Stimulated activated CD8-positive, alpha-beta memory T cell treated with anti-CD3 and anti-CD28 coated beads, Interleukin-2, amount 100 ng/mL, for 1 hour (primary cell): ENCODE results near the gene DOK7.
"Not testable (repeated sequence)": the region's sequence is repeated elsewhere in the genome, so short reads cannot be mapped to it uniquely, and the experiment has no call there.

ENCODE experiments used
- DNase-seq, 2 donors: peaks; one replicate each; pipeline ENCODE4 v3.0.0-alpha.2; 2020; ENCODE audit warnings: low read depth in 2 of 2

Gene DOK7

DNA sequence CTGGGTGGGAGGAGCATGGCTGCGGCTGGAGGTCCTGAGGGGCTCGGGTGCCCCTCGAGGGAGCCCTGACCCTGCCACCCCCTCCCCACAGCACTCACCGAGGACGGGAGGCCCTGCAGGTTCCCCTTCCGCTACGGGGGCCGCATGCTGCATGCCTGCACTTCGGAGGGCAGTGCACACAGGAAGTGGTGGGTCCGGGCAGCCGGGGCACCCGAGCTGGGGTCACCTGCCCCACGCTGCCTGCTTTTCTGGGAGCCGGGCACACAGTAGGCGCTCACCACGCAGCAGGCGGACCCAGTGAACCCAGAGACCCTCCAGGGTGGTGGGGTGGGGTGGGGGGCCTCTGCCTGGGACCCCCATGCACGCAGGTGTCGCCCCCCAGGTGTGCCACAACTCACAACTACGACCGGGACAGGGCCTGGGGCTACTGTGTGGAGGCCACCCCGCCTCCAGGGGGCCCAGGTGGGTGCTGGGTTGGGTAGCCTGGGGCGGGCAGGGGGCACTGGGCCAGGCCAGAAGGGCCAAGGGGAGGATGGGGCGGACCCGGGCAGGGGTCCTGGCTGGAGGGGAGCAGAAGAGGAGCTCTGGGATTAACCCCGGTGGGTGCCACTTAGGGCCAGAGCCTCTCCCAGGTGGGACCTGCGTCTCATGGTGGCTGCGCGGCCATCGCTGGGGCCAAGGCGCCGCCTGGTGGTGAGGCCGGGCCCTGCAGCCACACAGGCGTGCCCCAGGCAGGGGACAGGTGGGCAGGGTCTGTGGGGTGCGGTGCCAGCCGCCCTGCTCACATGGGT lies 20.0 kb upstream of the DOK7 start:
- DNase-seq, result peak; percentile 37 to 39

DNA sequence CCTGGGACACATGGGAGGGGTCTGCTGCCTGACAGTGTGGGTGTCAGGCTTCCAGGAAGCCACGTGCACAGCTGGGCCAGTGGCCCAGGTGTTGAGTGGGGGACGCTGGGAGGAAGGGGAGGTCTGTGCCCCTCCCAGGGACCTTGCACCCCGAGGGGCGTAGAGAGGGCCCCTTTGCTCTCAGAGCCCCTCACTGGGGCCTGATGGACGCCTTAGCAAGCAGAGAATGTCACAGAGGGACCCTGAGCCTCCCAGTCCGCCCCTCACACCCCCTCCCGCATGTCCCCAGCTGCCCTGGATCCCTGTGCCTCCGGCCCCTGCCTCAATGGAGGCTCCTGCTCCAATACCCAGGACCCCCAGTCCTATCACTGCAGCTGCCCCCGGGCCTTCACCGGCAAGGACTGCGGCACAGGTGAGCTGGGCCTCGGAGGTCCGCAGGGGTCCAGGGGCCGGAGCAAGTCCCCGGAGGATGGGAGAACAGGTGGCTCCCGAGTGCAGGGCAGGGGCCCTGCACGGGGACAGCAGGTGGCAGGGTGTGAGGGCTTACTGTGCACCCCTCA lies 19.3 kb upstream of the DOK7 start:
- no peak for DNase-seq

GRCh38 chr4:3444351-3445110 lies 18.6 kb upstream of the DOK7 start:
- no peak for DNase-seq

DNA sequence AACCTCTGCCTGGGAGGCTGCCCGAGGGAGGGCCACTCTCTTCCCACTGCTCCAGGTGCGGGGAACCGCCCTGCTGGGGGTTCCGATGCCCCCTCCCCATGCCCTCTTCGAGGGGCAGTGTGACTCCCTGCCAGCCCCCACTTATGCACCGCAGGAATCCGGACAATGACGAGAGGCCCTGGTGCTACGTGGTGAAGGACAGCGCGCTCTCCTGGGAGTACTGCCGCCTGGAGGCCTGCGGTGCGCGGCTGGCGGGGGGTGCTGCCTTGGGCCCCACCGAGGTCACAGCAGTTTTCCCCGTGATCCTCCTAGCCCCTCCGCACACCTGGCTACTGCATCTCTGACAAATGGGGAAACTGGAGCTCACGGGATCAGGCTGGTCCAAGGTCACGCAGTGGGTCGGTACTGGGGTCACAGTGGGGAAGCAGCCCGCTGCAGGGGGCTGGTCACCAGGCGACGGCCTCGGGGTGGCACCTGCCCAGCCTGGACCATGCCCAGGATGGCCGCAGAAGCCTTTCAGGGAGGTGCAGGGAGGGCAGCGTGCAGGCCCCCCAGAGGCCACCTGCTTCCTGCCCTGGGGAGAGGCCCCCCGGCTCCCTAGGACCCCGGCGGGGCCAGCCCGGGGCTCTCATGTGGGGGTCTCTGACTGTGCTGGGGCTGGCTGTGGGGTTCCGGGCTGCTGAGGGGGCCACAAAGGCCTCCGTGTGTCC lies 17.8 kb upstream of the DOK7 start:
- DNase-seq, result no peak

- DNase-seq, result no peak
Measured at GRCh38 chr4:3445829-3446545, 17.1 kb upstream of the DOK7 start.

GRCh38 chr4:3446631-3447320 lies 16.3 kb upstream of the DOK7 start:
- no peak for DNase-seq

DNA sequence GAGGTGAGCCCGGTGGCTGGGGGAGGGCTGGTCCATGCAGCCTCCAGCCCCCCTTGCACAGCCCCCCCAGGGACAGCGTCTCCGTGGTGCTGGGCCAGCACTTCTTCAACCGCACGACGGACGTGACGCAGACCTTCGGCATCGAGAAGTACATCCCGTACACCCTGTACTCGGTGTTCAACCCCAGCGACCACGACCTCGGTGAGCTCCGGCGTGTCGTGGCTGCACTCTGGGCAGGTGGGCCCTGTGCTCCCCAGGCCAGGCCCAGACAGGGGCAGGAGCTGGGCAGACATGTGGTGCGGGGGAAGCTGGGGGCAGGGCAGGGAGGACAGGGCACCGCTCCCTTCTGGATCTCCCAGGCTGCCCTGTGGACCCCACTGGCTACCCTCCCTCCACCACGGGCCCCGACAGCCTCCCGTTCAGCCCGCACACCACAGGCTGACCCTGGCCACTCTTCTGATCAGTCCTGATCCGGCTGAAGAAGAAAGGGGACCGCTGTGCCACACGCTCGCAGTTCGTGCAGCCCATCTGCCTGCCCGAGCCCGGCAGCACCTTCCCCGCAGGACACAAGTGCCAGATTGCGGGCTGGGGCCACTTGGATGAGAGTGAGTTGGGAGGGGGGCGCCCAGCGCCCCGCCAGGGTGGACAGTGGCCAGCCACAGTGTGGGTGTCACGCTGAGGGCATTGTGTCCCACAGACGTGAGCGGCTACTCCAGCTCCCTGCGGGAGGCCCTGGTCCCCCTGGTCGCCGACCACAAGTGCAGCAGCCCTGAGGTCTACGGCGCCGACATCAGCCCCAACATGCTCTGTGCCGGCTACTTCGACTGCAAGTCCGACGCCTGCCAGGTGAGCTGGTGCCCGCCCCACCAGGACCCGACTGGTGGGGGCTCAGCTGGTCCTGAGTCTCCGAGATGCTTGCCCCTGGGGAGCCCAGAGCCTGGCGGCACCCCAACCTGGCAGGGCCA lies 15.4 kb upstream of the DOK7 start:
- no peak for DNase-seq

DNA sequence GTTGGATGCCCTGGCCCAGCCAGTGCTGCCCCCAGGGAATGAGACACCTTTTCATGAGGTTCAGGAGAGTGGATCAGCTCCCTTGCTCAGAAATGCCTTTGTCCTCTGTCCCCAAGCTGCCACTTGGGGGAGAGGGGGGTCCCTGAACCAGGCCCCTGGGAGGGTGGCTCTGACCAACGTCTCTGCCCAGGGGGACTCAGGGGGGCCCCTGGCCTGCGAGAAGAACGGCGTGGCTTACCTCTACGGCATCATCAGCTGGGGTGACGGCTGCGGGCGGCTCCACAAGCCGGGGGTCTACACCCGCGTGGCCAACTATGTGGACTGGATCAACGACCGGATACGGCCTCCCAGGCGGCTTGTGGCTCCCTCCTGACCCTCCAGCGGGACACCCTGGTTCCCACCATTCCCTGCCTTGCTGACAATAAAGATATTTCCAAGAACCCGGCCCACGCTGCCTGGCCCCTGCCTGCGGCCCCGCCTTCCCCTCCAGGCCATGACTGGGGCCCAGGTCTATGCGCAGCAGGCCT lies 14.0 kb upstream of the DOK7 start:
- no peak for DNase-seq

- no peak for DNase-seq
Measured at GRCh38 chr4:3449574-3450534, 13.3 kb upstream of the DOK7 start.

DNA sequence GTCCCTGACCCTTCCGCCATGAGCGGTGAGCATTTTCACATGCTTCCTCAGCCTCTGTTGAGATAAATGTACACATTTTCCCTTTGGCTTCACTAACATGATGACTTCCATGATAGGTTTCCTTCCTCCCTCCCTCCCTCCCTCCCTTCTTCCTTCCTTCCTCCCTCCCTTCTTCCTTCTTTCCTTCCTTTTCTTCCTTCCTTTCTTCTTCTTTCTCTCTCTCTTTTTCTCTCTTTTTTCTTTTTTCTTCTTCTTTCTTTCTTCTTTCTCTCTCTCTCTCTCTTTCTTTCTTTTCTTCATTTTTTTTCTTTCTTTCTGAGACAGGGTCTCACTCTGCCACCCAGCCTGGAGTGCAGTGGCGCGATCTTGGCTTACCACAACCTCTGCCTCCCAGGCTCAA lies 12.5 kb upstream of the DOK7 start:
- no peak for DNase-seq

DNA sequence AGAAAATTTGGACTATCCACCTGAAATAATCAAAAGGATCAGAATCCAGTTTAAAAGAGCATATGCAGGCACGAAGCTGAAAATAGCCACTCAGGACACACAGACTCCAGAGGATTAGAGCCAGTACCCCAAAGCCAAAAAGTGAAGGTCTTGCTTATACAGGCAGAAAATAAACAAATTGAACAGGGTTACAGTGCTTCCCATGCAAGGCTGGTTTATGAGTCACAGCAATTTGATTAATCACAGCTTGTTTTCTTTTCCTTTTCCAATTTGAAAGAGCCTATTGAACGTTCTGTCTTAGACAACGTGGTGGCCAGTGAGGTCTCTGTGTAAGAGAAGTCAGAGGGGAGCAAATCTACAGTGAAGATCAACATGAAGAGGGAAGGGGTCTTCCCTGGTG lies 11.2 kb upstream of the DOK7 start:
- no peak for DNase-seq

DNA sequence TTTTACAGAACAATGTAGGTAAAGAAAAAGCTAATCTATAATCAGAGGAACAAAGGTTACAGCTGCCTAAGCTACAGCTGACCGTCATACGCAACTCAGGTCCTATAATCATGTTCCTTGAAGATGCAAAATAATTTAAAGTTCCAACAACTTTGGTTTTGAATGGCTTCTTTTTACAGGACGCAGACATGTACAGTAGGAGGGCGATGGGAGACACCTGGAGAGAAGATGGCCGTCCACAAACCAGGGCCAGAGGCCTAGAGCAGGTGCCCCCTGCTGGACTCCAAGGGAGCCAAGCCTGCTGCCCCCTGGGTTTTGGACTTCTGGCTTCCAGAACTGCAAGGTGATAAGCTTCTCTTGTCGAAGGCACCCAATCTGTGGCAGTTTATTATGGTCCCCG lies 10.7 kb upstream of the DOK7 start:
- no peak for DNase-seq

GRCh38 chr4:3455596-3455995 lies 7.5 kb upstream of the DOK7 start:
- not testable (repeated sequence) for DNase-seq

- no peak for DNase-seq
Measured at GRCh38 chr4:3458371-3458770, 4.7 kb upstream of the DOK7 start.

GRCh38 chr4:3459156-3459555 lies 4.0 kb upstream of the DOK7 start:
- not testable (repeated sequence) for DNase-seq

DNA sequence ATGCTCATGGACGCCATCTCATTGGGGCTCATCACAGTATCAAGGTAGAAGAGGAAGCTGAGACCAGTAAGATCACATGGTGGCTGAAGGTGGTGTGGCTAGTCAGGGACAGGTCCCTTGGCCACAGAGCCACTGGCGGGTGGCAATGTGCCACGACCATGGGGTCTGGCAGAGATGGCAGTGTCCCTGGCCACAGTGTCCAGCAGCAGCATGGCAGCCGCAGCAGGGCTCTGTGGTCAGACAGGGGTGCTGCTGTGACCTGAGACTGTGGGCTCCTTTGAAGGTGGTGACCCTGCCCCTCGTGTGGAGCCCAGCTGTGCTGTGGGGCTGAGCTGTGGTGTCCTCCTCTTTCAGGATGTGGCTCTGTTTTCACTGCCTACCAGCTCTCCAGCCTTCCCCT lies 2.2 kb upstream of the DOK7 start:
- DNase-seq, result no peak

GRCh38 chr4:3461515-3462291 lies 1.4 kb upstream of the DOK7 start:
- DNase-seq, result no peak

DNA sequence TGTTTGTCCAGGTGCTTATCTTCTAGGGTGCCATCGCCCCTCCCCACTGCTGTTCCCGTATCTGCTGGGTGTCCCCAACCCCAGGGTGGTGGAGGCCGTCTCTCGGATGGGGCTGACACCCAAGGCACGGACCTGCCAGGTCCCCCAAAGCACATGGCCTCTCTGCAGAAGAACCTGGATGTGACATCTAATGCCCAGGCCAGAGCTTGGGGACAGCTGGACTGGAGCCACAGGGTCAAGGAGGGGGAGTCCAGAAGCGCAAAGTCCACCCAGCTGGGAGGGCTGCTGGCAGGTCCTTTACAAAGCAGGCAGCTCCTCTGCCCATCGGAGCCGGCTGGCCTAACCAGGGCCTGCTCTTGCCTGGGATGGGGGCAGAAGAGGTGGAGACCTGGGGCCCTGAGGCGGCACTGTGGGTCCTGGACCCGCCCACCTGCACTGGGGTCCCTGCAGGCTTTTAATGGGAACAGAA lies 751 bp upstream of the DOK7 start:
- no peak for DNase-seq
